Duodenal mucosa (tissue), 2 donors: Measurements from ENCODE around the gene FBXO28.
A peak's percentile ranks its signal among the peaks of the same experiment; 100 is the strongest.

Experiments used
- H3K27ac ChIP-seq: one replicate; pipeline ENCODE4 v1.7.0; 2013; ENCODE audit warnings: low read depth, low read length
- H3K27me3 ChIP-seq, 2 donors: one replicate each; pipeline ENCODE4 v1.7.0; 2013; ENCODE audit warnings: low read length in 2 of 2, control low read depth in 1 of 2; ENCODE audit not compliant: insufficient read depth in 2 of 2, control insufficient read depth in 1 of 2
- H3K36me3 ChIP-seq, 2 donors: one replicate each; pipeline ENCODE4 v1.7.0; 2013; ENCODE audit warnings: low read length in 2 of 2, control low read depth in 1 of 2; ENCODE audit not compliant: insufficient read depth in 2 of 2, control insufficient read depth in 1 of 2
- H3K4me1 ChIP-seq, 2 donors: one replicate each; pipeline ENCODE4 v1.7.0; 2013; ENCODE audit warnings: low read length in 2 of 2, control low read depth in 1 of 2; ENCODE audit not compliant: insufficient read depth in 2 of 2, control insufficient read depth in 1 of 2
- H3K4me3 ChIP-seq, 2 donors: one replicate each; pipeline ENCODE4 v1.7.0; 2013; ENCODE audit warnings: low read length in 2 of 2, low read depth in 1 of 2
- H3K9ac ChIP-seq, 2 donors: one replicate each; pipeline ENCODE4 v1.7.0; 2013; ENCODE audit warnings: low read length in 2 of 2, low read depth in 1 of 2
- H3K9me3 ChIP-seq, 2 donors: one replicate each; pipeline ENCODE4 v1.7.0; 2013; ENCODE audit warnings: low read length in 2 of 2, control low read depth in 1 of 2; ENCODE audit not compliant: control insufficient read depth in 1 of 2

FBXO28 gene

DNA sequence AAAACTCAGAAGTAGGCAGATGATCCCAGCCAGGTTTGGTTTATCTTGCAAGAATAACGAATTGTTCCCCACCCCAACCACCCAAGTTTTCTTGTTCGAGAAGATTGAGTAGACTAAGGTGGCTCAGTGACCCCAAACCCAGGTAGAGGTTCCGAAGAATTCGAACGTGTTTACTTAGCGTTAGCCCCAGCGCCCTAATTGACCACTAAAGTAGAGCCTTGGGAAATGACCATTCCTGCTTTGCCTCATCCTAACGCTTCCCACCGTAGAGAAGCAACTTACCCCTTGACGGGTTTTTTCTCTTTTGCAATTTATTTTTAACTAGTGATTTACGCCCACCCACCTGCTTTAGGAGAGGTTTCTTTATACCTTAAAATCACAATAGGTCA is 870 bp downstream of the FBXO28 start:
- peaks cover 0 to 3% of the 10 kb centered on the region in 2 donors for H3K36me3 ChIP-seq
- no peaks in the 10 kb centered on the region for H3K9me3 ChIP-seq
- H3K27ac ChIP-seq = peak overlapping the region; percentile 91
- H3K9ac ChIP-seq = peak overlapping the region; percentile 90 to 92
- peaks cover 11 to 19% of the 10 kb centered on the region in 2 donors for H3K4me1 ChIP-seq
- H3K4me3 ChIP-seq = peak overlapping the region; percentile 88 to 95
- no peaks in the 10 kb centered on the region for H3K27me3 ChIP-seq

- peaks cover 11 to 19% of the 10 kb centered on the region in 2 donors for H3K4me1 ChIP-seq
Measured at GRCh38 chr1:224116131-224116530, 2.2 kb downstream of the FBXO28 start.

GRCh38 chr1:224118688-224119087 is 4.8 kb downstream of the FBXO28 start:
- Histone ChIP-seq H3K4me3 (no peak overlapping the region), H3K4me1 (peaks cover 11 to 15% of the 10 kb centered on the region in 2 donors), H3K9ac (no peak overlapping the region), H3K9me3 (no peaks in the 10 kb centered on the region), H3K36me3 (peaks cover 0 to 5% of the 10 kb centered on the region in 2 donors), H3K27me3 (no peaks in the 10 kb centered on the region), H3K27ac (no peak overlapping the region)

More at GRCh38 chr1:224116131-224116530, 2.2 kb downstream of the FBXO28 start:
- Histone ChIP-seq H3K9me3 (no peaks in the 10 kb centered on the region), H3K4me3 (peak overlapping the region in 1 of 2 donors; percentile 13), H3K27me3 (no peaks in the 10 kb centered on the region), H3K9ac (no peak overlapping the region), H3K36me3 (peaks cover 0 to 3% of the 10 kb centered on the region in 2 donors), H3K27ac (no peak overlapping the region)

- Histone ChIP-seq H3K4me3 (no peak overlapping the region), H3K4me1 (no peaks in the 10 kb centered on the region), H3K27me3 (no peaks in the 10 kb centered on the region), H3K36me3 (peaks cover 0 to 10% of the 10 kb centered on the region in 2 donors), H3K9ac (no peak overlapping the region), H3K9me3 (no peaks in the 10 kb centered on the region), H3K27ac (no peak overlapping the region)
Measured at GRCh38 chr1:224123136-224123535, 9.2 kb downstream of the FBXO28 start.

DNA sequence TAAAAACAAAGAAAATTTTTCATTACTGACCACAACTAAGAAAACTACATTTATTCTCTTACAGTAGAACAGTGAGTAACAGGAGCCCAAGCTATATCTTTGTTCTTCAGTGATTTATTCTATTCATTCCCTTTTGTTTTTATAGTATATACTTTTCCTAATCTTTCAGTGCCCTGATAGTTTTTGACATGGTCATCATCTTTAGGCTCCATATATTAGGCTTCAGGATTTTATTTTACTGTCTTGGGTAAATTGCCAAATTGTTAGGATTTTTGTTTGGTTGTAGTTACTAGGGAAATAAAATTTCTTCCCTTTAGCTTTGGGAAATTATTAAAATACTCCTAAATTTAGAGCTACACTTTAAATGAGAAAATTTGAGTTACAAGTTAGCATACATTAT is 10.3 kb downstream of the FBXO28 start:
- Histone ChIP-seq H3K36me3 (peaks cover 0 to 10% of the 10 kb centered on the region in 2 donors), H3K9ac (no peak overlapping the region), H3K4me1 (no peaks in the 10 kb centered on the region), H3K27me3 (no peaks in the 10 kb centered on the region), H3K4me3 (no peak overlapping the region), H3K9me3 (no peaks in the 10 kb centered on the region), H3K27ac (no peak overlapping the region)

- H3K4me1 ChIP-seq = no peaks in the 10 kb centered on the region
- H3K27me3 ChIP-seq = no peaks in the 10 kb centered on the region
- H3K9me3 ChIP-seq = no peaks in the 10 kb centered on the region
- H3K27ac ChIP-seq = no peak overlapping the region
- H3K36me3 ChIP-seq = peaks cover 23 to 38% of the 10 kb centered on the region in 2 donors
- H3K4me3 ChIP-seq = no peak overlapping the region
- H3K9ac ChIP-seq = no peak overlapping the region
Measured at GRCh38 chr1:224127925-224128819, 14.3 kb downstream of the FBXO28 start.

DNA sequence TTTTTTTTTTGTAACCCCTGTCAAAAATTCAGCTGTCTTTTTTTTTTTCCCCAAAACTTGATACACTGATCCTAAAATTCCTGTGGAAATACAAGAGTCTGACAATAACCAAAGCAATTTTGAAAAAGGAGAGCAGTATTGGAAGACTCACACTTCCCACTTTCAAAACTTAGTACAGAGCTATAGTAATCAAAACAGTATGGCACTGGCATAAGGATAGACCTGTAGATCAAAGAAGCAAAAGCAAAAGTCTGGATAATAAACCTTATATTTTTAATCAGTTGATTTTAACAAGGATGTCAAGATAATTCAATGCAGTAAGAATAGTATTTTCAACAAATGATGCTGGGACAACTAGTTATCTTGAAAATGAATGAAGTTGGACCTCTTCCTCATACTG is 17.3 kb downstream of the FBXO28 start:
- Histone ChIP-seq H3K9ac (no peak overlapping the region), H3K27ac (no peak overlapping the region), H3K4me1 (no peaks in the 10 kb centered on the region), H3K36me3 (peaks cover 23 to 49% of the 10 kb centered on the region in 2 donors), H3K9me3 (no peaks in the 10 kb centered on the region), H3K4me3 (no peak overlapping the region), H3K27me3 (no peaks in the 10 kb centered on the region)

DNA sequence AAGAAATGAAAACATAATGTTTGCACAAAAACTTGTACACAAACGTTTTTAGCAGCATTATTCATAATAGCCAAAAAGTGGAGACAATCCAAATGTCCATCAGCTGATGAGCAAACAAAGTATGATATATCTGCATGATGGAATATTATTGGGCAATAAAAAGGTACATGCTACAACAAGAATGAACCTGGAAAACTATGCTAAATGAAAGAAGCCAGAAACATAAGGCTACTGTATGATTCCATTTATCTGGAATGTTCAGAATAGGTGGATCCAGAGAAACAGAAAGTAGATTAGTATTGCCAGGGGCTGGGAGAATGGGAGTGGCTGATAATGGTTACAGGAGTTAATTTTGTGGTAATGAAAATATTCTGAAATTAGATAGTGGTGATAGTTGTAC is 19.0 kb downstream of the FBXO28 start:
- H3K27me3 ChIP-seq = no peaks in the 10 kb centered on the region
- no peak overlapping the region for H3K27ac ChIP-seq
- H3K36me3 ChIP-seq = peaks cover 23 to 47% of the 10 kb centered on the region in 2 donors
- H3K9ac ChIP-seq = no peak overlapping the region
- no peaks in the 10 kb centered on the region for H3K4me1 ChIP-seq
- no peak overlapping the region for H3K4me3 ChIP-seq
- no peaks in the 10 kb centered on the region for H3K9me3 ChIP-seq

DNA sequence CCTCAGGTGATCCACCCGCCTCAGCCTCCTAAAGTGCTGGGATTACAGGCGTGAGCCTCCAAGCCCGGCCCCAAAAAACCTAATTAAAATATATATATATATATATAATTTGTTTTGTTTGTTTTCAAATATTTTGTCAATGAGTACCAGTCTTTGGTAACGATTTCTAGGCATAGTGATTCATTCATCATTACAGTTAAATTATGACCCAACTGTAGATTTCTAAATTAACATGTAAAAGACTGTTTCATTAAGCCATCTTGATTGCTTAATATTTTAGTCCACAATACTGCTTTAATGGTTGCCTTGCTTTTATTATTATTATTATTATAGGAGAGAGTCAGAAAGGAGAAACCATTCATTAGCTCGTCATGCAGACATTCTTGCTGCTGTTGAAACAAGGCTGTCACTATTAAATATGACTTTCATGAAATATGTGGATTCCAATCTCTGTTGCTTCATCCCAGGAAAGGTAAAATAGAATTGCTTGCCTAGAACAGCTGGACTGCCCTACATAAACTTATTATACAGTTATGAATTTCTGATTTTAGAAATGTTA is 19.9 kb downstream of the FBXO28 start:
- H3K4me3 ChIP-seq = no peak overlapping the region
- H3K27me3 ChIP-seq = no peaks in the 10 kb centered on the region
- no peaks in the 10 kb centered on the region for H3K9me3 ChIP-seq
- H3K4me1 ChIP-seq = no peaks in the 10 kb centered on the region
- H3K36me3 ChIP-seq = peaks cover 23 to 49% of the 10 kb centered on the region in 2 donors
- H3K27ac ChIP-seq = no peak overlapping the region
- no peak overlapping the region for H3K9ac ChIP-seq

GRCh38 chr1:224137518-224137917 is 23.6 kb downstream of the FBXO28 start:
- no peak overlapping the region for H3K4me3 ChIP-seq
- no peaks in the 10 kb centered on the region for H3K9me3 ChIP-seq
- peaks cover 4 to 34% of the 10 kb centered on the region in 2 donors for H3K36me3 ChIP-seq

More at GRCh38 chr1:224137518-224137917, 23.6 kb downstream of the FBXO28 start:
- no peaks in the 10 kb centered on the region for H3K27me3 ChIP-seq
- H3K4me1 ChIP-seq = no peaks in the 10 kb centered on the region
- no peak overlapping the region for H3K9ac ChIP-seq
- H3K27ac ChIP-seq = no peak overlapping the region
